Posterior vena cava (tissue), 2 donors: ENCODE results near the gene UBE2Q2. TPM values are rescaled to one million over a fixed set of nuclear protein-coding genes. Genes with fewer than 3 reads are reported as not detected.

Source experiments
- DNase-seq: peaks from one replicate; pipeline ENCODE4 v3.0.0-alpha.2; 2020; ENCODE audit warnings: low spot score
- intact Hi-C, 2 donors: fragments of 100-400 bp; cut with DNase I; formaldehyde crosslinking; loops; one replicate each; pipeline versions ENCODE4 v1.14.1 to v1.14.2; 2022 to 2023
- total RNA-seq, 2 donors: library from RNA; stranded (reverse); fragmentation: NEBNext Ultra II Directional; extraction: Animal tissue kit (Norgen Biotek cat#: 25700); gene quantifications; one replicate each; pipeline ENCODE4 v1.2.1, GENCODE V29; 2021
- donor health status: DM: yes; HTN: yes; CAD: no.
- donor health status: DM: yes; HTN: yes; CAD: no.

The UBE2Q2 gene
- total RNA-seq, 2 donors from 2014 or later = 44.8 to 60.6 TPM

GRCh38 chr15:75821786-75822345 lies 21.4 kb upstream of the UBE2Q2 start:
- intact Hi-C loops = no loop called here
- DNase-seq = no peak

GRCh38 chr15:75822685-75823278 lies 20.5 kb upstream of the UBE2Q2 start:
- DNase-seq = no peak
- intact Hi-C loops = no loop called here

- DNase-seq = no peak
- intact Hi-C loops = no loop called here
Measured at GRCh38 chr15:75823860-75824613, 19.2 kb upstream of the UBE2Q2 start.

GRCh38 chr15:75827691-75828090 lies 15.6 kb upstream of the UBE2Q2 start:
- intact Hi-C loops = no loop called here
- no peak for DNase-seq

GRCh38 chr15:75828429-75828828 lies 14.8 kb upstream of the UBE2Q2 start:
- no peak for DNase-seq
- intact Hi-C loops = no loop called here

GRCh38 chr15:75830910-75831805 lies 12.1 kb upstream of the UBE2Q2 start:
- DNase-seq = no peak
- intact Hi-C loops = no loop called here

- intact Hi-C loops = no loop called here
- DNase-seq = no peak
Measured at GRCh38 chr15:75831806-75832102, 11.5 kb upstream of the UBE2Q2 start.

- intact Hi-C loops = no loop called here
- DNase-seq = no peak
Measured at GRCh38 chr15:75832114-75832513, 11.1 kb upstream of the UBE2Q2 start.

- DNase-seq = no peak
- intact Hi-C loops = no loop called here
Measured at GRCh38 chr15:75834021-75834420, 9.2 kb upstream of the UBE2Q2 start.

- intact Hi-C loops = no loop called here
- DNase-seq = no peak
Measured at GRCh38 chr15:75835990-75836958, 7.0 kb upstream of the UBE2Q2 start.

- no peak for DNase-seq
- intact Hi-C loops = no loop called here
Measured at GRCh38 chr15:75836959-75837334, 6.3 kb upstream of the UBE2Q2 start.

- intact Hi-C loops = loop anchor here in 1 of 2 donors (10.0 kb wide), 1 partner anchor 64 kb away; the partner anchor contains the start of gene FBXO22
- no peak for DNase-seq
Measured at GRCh38 chr15:75840659-75841058, 2.6 kb upstream of the UBE2Q2 start.

GRCh38 chr15:75841626-75842025 lies 1.6 kb upstream of the UBE2Q2 start:
- intact Hi-C loops = loop anchor here in 1 of 2 donors (10.0 kb wide), 1 partner anchor 63 kb away; the partner anchor contains the start of gene FBXO22
- DNase-seq = no peak

- intact Hi-C loops = loop anchor here in 1 of 2 donors (10.0 kb wide), 1 partner anchor 61 kb away; the partner anchor contains the start of gene FBXO22
- DNase-seq = peak; percentile 87
Measured at GRCh38 chr15:75843678-75844581, 683 bp downstream of the UBE2Q2 start.

GRCh38 chr15:75844629-75845335 lies 1.5 kb downstream of the UBE2Q2 start:
- DNase-seq = no peak
- intact Hi-C loops = loop anchor here in 1 of 2 donors (10.0 kb wide), 1 partner anchor 60 kb away; the partner anchor contains the start of gene FBXO22

- no peak for DNase-seq
- intact Hi-C loops = loop anchor here in 1 of 2 donors (10.0 kb wide), 1 partner anchor 56 kb away; the partner anchor contains the start of gene FBXO22
Measured at GRCh38 chr15:75849167-75849566, 5.9 kb downstream of the UBE2Q2 start.

- intact Hi-C loops = no loop called here
- no peak for DNase-seq
Measured at GRCh38 chr15:75850708-75851107, 7.5 kb downstream of the UBE2Q2 start.
